T47D (cell line): Measurements from ENCODE around the gene PFKFB2.
A peak's percentile ranks its signal among the peaks of the same experiment; 100 is the strongest.

Source experiments
- DNase-seq, 2 experiments: peaks; one replicate each; pipeline versions ENCODE4 v3.0.0 to v3.0.0-alpha.2; 2011 to 2012; ENCODE audit warnings: low read depth in 1 of 2, low spot score in 1 of 2
- JUND ChIP-seq: IDR thresholded peaks from 2 replicates; pipeline ENCODE4 v1.6.1; 2012; ENCODE audit warnings: low read depth
- in situ Hi-C: cut with HindIII; loops from 2 replicates; pipeline ENCODE4 v1.10.0; 2016; ENCODE audit warnings: low sequenced_read_pairs, low pct_unique_long_range_greater_than_20kb

The PFKFB2 gene

DNA sequence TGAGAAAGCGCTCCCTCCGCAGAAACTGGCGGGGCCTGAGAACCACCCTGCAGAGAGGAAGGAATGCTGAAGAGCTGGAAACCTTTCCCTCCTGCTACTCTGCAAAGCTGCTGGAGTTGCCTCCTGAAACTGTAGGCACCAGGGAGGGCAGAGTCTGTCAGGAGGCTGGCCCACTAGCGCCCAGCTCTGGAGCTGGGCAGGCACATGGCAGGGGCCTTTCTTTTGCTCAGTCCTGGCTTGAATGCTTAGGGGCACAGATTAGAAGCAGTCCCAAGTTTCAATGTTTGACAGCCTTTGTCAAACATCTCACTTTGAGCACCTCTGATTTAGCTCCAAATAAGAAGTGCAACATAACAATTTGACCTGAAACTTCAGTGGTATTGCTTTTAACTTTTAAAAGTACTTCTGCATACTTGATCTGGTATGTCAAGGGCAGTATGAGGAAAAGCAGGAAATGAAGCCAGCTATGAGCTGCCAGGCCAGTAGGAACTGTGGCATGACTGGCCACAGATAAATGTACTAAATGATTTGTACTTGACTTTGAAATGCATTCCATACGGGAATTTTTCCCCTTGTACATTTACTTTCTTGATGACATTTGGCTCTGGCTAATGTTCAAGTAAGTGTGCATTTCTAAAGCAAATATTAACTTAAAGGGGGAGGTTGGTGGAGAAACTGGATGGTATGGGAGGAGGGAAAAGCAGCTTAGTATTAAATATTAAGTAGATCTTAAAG is 27.8 kb upstream of the PFKFB2 start:
- peak; percentile 47 to 57 for DNase-seq
- TF ChIP-seq JUND = no peak
- in situ Hi-C loops = no loop called here

DNA sequence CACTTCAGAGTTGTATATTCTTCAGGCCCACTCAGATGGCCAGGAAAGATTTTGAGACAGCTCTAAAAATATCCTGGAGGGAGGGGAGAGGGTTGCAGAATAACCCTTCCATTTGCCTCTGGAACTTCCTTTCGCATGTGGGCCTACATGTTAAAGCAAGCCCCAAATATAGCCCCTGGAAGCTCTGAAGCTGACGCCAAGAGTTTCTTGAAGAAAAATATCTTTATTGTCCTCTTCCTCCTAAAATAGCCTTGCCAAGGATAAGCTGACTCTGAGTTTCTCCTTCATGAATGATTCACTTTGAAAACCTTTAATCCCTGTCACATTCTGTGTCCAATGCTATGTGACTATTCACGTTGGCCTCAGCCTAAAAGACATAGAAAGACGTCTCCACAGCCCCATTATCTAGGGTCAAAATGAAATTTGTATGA is 27.0 kb upstream of the PFKFB2 start:
- in situ Hi-C loops = no loop called here
- DNase-seq = no peak
- TF ChIP-seq JUND = no peak

- in situ Hi-C loops = no loop called here
- TF ChIP-seq JUND = no peak
- DNase-seq = no peak
Measured at GRCh38 chr1:207027206-207027777, 25.8 kb upstream of the PFKFB2 start.

DNA sequence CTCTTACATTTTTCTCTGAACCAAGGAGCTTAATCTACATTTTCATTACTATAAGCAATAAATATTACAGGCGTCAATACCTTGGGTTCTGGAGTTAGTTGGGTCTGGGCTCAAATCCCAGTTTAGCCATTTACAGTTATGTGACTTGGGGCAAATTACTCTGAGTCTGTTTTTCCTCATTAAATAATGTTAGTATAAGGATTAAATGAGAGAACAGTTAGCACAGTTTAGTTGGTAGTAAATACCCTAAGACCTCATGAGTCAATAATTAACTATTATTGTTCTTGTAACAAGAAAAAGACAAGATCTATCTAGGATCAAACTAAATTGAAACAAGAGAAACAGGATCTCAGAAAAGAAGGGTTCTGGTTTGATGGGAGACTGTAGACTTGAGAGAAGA is 25.2 kb upstream of the PFKFB2 start:
- TF ChIP-seq JUND = 0 out of 2 replicates have a peak, but pooled peaks have one; percentile 32
- in situ Hi-C loops = no loop called here
- DNase-seq = peak in 1 of 2 experiments; percentile 40

GRCh38 chr1:207028884-207029650 is 24.0 kb upstream of the PFKFB2 start:
- no peak for DNase-seq
- in situ Hi-C loops = no loop called here
- no peak for TF ChIP-seq JUND

GRCh38 chr1:207029701-207030521 is 23.2 kb upstream of the PFKFB2 start:
- DNase-seq = no peak
- TF ChIP-seq JUND = no peak
- in situ Hi-C loops = no loop called here

DNA sequence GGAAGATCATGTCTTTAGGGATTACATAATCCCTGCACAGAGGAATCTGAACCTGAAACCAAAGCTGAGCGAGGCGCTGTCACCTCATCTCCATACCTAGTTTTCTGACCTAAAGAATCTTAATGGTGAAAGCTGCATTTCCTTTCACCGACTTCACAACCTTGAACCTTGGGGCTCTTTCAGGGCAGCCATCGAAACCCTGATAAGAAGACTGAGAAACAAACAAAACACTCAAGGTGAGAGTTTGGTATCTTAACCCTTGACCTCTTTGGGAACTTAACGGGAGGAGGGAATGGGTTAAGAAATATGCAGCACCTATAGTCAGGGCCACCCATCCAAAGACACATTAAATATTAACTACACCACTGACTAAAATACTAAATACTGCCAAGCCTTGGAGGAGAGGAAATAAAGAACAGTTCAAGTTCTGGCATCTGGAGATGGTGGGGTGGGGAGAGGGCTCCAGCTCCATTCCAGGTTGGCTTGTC is 22.5 kb upstream of the PFKFB2 start:
- in situ Hi-C loops = no loop called here
- TF ChIP-seq JUND = no peak
- no peak for DNase-seq

- TF ChIP-seq JUND = no peak
- no peak for DNase-seq
- in situ Hi-C loops = no loop called here
Measured at GRCh38 chr1:207031016-207031415, 22.1 kb upstream of the PFKFB2 start.

DNA sequence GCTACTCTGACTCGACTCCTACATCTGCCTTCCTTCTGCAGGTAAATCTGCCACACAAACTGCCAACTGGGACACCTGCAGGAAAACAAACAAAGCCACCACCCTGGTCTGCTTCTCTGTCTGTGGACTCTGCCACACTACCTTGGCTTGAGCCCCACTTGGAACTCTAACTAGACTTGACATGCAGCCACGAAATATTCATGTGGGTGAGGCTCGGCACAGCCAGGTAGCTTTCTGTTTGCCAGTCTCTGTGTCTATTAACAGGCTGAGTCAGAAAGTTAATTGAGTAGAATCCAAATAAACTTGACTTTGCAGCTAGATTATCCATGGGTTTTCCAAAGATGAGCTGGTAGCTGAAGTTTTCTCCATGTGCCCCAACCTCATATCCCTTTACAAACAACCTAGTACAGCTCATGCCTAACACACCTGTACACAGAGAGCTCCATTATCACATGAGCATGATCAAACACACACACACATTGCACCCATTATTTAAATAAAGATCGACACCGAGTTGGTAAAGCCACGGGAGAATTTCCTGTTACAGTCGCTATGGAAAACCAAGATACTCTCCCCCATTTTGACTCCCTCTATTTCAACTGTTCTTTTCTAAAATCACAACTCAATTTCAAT is 21.3 kb upstream of the PFKFB2 start:
- DNase-seq = peak in 1 of 2 experiments; percentile 57
- in situ Hi-C loops = no loop called here
- no peak for TF ChIP-seq JUND

DNA sequence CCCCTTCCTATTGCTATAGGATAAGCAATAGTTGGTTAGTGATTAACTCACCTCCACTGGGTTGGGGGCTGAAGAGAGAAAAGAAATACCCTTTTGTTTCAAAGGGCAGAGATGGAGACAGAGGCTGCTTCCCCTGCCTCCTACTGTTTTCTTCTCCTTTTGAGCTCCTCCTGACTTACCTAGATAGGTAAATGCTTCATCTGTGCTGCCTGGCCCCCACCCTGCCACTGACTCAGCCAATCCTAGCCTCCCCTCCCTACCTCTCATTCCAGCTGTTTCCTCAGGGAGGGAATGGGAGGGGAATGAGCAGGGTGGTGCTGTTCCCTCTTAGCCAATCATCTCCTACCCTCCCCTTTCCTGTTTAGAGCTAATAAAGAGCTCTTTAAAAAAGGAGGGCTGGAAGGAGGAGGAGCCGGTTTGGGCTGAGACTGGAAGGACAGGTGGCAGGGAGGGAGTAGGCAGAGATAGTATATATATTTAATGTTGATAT is 20.5 kb upstream of the PFKFB2 start, which contains the start of gene C1orf116:
C1orf116 (minus strand) TSS at position 229 of the 490 bp plus-strand sequence. CDS start 5,158 bp downstream, outside the sequence.
- no peak for TF ChIP-seq JUND
- in situ Hi-C loops = no loop called here
- peak; percentile 54 to 90 for DNase-seq

DNA sequence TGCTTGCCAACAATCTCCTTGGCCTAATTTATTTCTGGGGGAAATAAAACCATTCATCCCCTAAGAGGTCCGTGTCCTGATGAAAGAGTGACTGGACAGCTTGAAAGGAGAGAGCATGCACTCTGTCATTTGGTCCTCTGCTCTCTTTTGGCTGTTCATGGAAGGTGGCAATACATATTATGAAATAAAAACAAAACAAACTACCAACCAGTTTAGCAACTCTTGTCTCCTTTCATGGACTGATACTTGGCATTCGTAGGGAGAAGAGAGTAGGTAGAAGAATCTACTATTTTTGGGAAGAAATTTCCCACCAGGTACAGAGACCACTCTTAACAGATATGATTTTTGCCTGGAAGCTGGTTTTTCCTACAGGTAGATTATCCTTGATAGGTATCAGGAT is 19.8 kb upstream of the PFKFB2 start:
- in situ Hi-C loops = no loop called here
- DNase-seq = peak in 1 of 2 experiments; percentile 58
- TF ChIP-seq JUND = no peak
